ENCODE data around the gene DHRS1.
"Not testable (repeated sequence)": the region's sequence is repeated elsewhere in the genome, so short reads cannot be mapped to it uniquely, and the experiment has no call there.

Gene DHRS1

DNA sequence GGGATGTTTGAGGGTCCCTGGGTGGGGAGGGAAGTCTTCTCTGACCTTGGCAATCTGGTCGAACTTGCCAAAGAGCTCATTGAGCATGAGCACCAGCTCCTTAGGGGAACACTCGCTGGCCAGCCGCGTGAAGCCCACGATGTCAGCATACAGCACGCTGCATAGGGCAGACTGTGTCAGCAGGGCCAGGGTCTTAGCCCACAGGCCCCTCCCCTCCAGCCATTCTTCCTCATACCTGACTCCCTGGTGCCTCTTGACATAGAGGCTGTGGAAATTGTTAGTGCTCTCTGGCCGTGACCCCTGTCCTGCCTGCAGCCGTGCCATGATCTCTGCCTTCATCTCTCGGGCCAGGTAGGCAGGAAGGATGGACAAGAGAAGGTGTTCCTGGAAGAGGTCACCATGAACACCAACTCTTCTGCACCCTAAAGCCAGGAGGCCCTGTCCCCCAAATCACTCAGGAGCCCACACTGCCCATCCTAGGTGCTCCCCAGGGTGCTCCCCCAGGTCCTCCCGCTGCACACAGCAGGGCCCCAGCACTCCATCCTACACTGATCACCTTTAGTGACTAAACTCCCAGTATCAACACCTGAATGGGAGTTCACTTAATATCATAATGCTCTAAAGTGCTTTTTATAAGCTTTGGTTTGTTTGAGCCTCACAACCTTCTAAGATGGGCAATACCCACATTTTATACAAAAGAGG lies 31.5 kb upstream of the DHRS1 start:
- Histone ChIP-seq H3K27me3 (peaks cover 6 to 36% of the 10 kb centered on the region in 2 donors), H3K4me1 (peaks cover 0 to 35% (median 27%) of the 10 kb centered on the region in 4 donors)
- intact Hi-C loops (cut with DNase I; ENCODE audit: low total_unique reads): no loop called here

DNA sequence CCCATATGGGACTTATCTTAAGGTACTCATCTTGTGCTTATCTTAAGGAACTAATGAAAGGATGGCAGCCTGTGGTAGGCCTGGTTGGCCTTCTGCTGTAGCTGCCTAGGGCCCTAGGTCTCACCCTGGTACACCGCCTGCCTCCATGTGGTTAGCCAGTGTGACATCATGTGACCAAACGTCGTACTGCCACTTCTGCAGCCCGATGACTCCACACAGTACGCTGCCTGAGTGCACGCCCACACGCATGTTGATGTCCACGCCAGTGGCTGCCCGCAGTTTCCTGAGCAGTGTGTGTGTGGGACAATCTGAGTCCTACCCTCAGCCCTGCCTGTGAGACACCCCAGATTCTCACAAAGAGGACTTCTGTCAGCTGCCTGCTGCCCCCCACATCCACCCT lies 30.2 kb upstream of the DHRS1 start:
- H3K4me1 ChIP-seq: peaks cover 0 to 32% (median 24%) of the 10 kb centered on the region in 4 donors
- H3K27ac ChIP-seq: no peak overlapping the region
- no peak overlapping the region for H3K4me3 ChIP-seq
- peaks cover 6 to 25% of the 10 kb centered on the region in 2 donors for H3K27me3 ChIP-seq
- DNase-seq: peak in 1 of 2 donors; percentile 57
- intact Hi-C loops (cut with DNase I; ENCODE audit: low total_unique reads): no loop called here
- no peaks in the 10 kb centered on the region for H3K9me3 ChIP-seq
- TF ChIP-seq, protein P1, sequence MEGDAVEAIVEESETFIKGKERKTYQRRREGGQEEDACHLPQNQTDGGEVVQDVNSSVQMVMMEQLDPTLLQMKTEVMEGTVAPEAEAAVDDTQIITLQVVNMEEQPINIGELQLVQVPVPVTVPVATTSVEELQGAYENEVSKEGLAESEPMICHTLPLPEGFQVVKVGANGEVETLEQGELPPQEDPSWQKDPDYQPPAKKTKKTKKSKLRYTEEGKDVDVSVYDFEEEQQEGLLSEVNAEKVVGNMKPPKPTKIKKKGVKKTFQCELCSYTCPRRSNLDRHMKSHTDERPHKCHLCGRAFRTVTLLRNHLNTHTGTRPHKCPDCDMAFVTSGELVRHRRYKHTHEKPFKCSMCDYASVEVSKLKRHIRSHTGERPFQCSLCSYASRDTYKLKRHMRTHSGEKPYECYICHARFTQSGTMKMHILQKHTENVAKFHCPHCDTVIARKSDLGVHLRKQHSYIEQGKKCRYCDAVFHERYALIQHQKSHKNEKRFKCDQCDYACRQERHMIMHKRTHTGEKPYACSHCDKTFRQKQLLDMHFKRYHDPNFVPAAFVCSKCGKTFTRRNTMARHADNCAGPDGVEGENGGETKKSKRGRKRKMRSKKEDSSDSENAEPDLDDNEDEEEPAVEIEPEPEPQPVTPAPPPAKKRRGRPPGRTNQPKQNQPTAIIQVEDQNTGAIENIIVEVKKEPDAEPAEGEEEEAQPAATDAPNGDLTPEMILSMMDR (IDR thresholded peaks at IDR 0.05): no peak
- no peaks in the 10 kb centered on the region for H3K36me3 ChIP-seq

More for the DNA sequence above, 31.5 kb upstream of the DHRS1 start:
- H3K27ac ChIP-seq: no peak overlapping the region
- no peaks in the 10 kb centered on the region for H3K9me3 ChIP-seq
- no peaks in the 10 kb centered on the region for H3K36me3 ChIP-seq
- no peak overlapping the region for H3K4me3 ChIP-seq
- no peak for DNase-seq
- TF ChIP-seq, protein P1 (IDR thresholded peaks at IDR 0.05): no peak

DNA sequence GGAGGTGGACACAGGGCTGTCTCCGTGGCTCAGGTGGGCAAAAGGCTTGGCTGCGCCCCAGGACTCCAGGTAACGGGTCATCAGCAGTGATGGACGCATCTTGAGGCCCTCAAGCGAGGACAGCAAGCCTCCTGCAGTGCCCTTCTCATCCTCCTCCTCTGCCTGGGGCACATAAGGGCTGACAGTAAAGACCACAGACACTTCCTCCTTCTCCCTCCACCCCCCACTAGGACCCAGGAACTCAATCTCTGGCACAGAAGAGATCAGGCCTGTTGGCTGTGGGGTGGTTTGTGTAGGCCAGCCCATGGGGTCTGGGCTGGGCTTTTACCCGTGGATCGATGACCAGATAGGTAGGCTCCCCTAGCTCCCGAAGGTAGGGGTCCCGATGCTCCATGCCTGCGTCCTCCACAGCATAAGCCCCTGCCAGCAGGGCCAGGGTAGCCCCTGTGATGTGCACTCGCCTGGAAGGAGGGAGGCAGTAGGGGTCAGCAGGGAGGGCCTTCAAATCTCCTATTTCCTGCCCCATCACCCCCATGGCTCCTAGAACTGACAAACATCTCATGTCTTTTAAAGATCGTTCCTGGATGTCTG lies 29.6 kb upstream of the DHRS1 start:
- no peak overlapping the region for H3K27ac ChIP-seq
- DNase-seq: no peak
- peaks cover under 1 to 19% of the 10 kb centered on the region in 2 donors for H3K27me3 ChIP-seq
- peaks cover 0 to 27% (median 18%) of the 10 kb centered on the region in 4 donors for H3K4me1 ChIP-seq
- TF ChIP-seq, protein P1 (IDR thresholded peaks at IDR 0.05): no peak
- intact Hi-C loops (cut with DNase I; ENCODE audit: low total_unique reads): no loop called here
- no peak overlapping the region for H3K4me3 ChIP-seq
- H3K36me3 ChIP-seq: no peaks in the 10 kb centered on the region
- H3K9me3 ChIP-seq: no peaks in the 10 kb centered on the region

DNA sequence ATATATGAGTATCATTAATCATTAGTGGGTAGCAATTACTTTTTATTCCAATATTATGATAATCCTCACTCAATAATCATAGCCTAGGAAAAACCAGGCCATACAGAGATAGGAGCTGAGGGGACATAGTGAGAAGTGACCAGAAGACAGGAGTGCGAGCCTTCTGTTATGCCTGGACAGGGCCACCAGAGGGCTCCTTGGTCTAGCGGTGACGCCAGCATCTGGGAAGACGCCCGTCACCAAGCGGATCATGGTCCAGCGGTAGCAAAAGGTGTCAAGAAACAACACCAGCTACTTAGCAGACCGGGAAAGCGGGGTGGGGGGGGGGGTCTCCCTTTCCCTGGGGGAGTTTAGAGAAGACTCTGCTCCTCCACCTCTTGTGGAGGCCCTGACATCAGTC lies 28.3 kb upstream of the DHRS1 start:
- H3K9me3 ChIP-seq; intact Hi-C loops (cut with DNase I; ENCODE audit: low total_unique reads); H3K27me3 ChIP-seq; H3K27ac ChIP-seq; H3K4me3 ChIP-seq; H3K36me3 ChIP-seq: not testable (repeated sequence)
- peaks cover 0 to 14% (median 10%) of the 10 kb centered on the region in 4 donors for H3K4me1 ChIP-seq
- DNase-seq: peak in 1 of 2 donors; percentile 56
- TF ChIP-seq, protein P1 (IDR thresholded peaks at IDR 0.05): peak; percentile 58 to 73

DNA sequence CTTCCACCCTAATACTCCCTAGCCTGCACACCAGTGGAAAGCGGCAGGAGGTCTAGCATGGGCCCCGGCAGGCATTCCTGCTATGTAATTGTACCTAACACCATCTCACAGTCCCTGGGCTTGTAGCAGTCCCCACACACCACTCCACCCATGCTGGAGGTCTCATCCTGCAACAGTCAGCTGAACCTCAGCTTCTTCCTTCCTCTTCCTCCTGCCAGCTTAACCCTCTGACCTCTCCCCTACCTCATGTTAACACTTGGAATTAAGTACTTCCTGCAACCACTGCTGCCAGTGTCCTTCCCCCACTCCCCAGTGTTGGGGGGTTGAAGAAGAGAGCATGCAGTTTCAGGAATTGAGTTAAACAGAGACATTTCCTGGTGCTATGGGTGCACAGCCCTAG lies 27.7 kb upstream of the DHRS1 start:
- Histone ChIP-seq H3K4me3 (no peak overlapping the region), H3K36me3 (no peaks in the 10 kb centered on the region), H3K27me3 (peaks cover 0 to 7% of the 10 kb centered on the region in 2 donors), H3K9me3 (no peaks in the 10 kb centered on the region), H3K27ac (no peak overlapping the region), H3K4me1 (peaks cover 0 to 8% (median 4%) of the 10 kb centered on the region in 4 donors)
- TF ChIP-seq, protein P1 (IDR thresholded peaks at IDR 0.05): no peak
- no peak for DNase-seq
- intact Hi-C loops (cut with DNase I; ENCODE audit: low total_unique reads): no loop called here

Data from tibial artery (tissue), 4 donors.